Measurements from ENCODE around the gene MXD4.
"Not testable (repeated sequence)": the region's sequence is repeated elsewhere in the genome, so short reads cannot be mapped to it uniquely, and the experiment has no call there.

Gene MXD4

GRCh38 chr4:2222838-2223237 is 39.1 kb downstream of the MXD4 start:
- H3K4me3 ChIP-seq (ENCODE audit: low read depth in 1 of 2, low read length in 1 of 2) = no peak overlapping the region
- H3K27ac ChIP-seq = no peak overlapping the region
- H3K4me1 ChIP-seq (ENCODE audit: control insufficient read depth in 1 of 2, insufficient read depth in 1 of 2, low read depth in 1 of 2, low read length in 1 of 2) = no peaks in the 10 kb centered on the region
- peaks cover 27% of the 10 kb centered on the region for H3K36me3 ChIP-seq
- no peaks in the 10 kb centered on the region for H3K9me3 ChIP-seq
- no peak for TF ChIP-seq CTCF (IDR thresholded peaks at IDR 0.05)
- H3K27me3 ChIP-seq = no peaks in the 10 kb centered on the region

- not testable (repeated sequence) for H3K4me1 ChIP-seq (ENCODE audit: control insufficient read depth in 1 of 2, insufficient read depth in 1 of 2, low read depth in 1 of 2, low read length in 1 of 2); H3K9me3 ChIP-seq; H3K4me3 ChIP-seq (ENCODE audit: low read depth in 1 of 2, low read length in 1 of 2); H3K27ac ChIP-seq; H3K27me3 ChIP-seq
- H3K36me3 ChIP-seq = peaks cover 18% of the 10 kb centered on the region
Measured at GRCh38 chr4:2221378-2221777, 40.5 kb downstream of the MXD4 start.

GRCh38 chr4:2220016-2220630 is 41.8 kb downstream of the MXD4 start:
- H3K4me3 ChIP-seq (ENCODE audit: low read depth in 1 of 2, low read length in 1 of 2) = no peak overlapping the region
- H3K36me3 ChIP-seq = peaks cover 11% of the 10 kb centered on the region
- no peak overlapping the region for H3K27ac ChIP-seq

GRCh38 chr4:2219233-2219760 is 42.6 kb downstream of the MXD4 start:
- no peaks in the 10 kb centered on the region for H3K27me3 ChIP-seq
- H3K4me3 ChIP-seq (ENCODE audit: low read depth in 1 of 2, low read length in 1 of 2) = no peak overlapping the region
- no peaks in the 10 kb centered on the region for H3K9me3 ChIP-seq
- H3K4me1 ChIP-seq (ENCODE audit: control insufficient read depth in 1 of 2, insufficient read depth in 1 of 2, low read depth in 1 of 2, low read length in 1 of 2) = no peaks in the 10 kb centered on the region
- no peak overlapping the region for H3K27ac ChIP-seq
- H3K36me3 ChIP-seq = peaks cover 11% of the 10 kb centered on the region
- no peak for TF ChIP-seq CTCF (IDR thresholded peaks at IDR 0.05)

More at GRCh38 chr4:2220016-2220630, 41.8 kb downstream of the MXD4 start:
- Histone ChIP-seq H3K9me3 (no peaks in the 10 kb centered on the region), H3K27me3 (no peaks in the 10 kb centered on the region), H3K4me1 (ENCODE audit: control insufficient read depth in 1 of 2, insufficient read depth in 1 of 2, low read depth in 1 of 2, low read length in 1 of 2) (no peaks in the 10 kb centered on the region)
- peak; percentile 71 for TF ChIP-seq CTCF (IDR thresholded peaks at IDR 0.05)

- Histone ChIP-seq H3K27me3 (no peaks in the 10 kb centered on the region), H3K4me1 (ENCODE audit: control insufficient read depth in 1 of 2, insufficient read depth in 1 of 2, low read depth in 1 of 2, low read length in 1 of 2) (no peaks in the 10 kb centered on the region), H3K4me3 (ENCODE audit: low read depth in 1 of 2, low read length in 1 of 2) (no peak overlapping the region), H3K9me3 (no peaks in the 10 kb centered on the region), H3K36me3 (peaks cover 8% of the 10 kb centered on the region), H3K27ac (no peak overlapping the region)
- no peak for TF ChIP-seq CTCF (IDR thresholded peaks at IDR 0.05)
Measured at GRCh38 chr4:2218436-2218835, 43.5 kb downstream of the MXD4 start.

GRCh38 chr4:2217726-2218125 is 44.2 kb downstream of the MXD4 start:
- no peak overlapping the region for H3K4me3 ChIP-seq (ENCODE audit: low read depth in 1 of 2, low read length in 1 of 2)
- H3K36me3 ChIP-seq = peaks cover under 1% of the 10 kb centered on the region
- no peaks in the 10 kb centered on the region for H3K27me3 ChIP-seq
- H3K9me3 ChIP-seq = no peaks in the 10 kb centered on the region
- H3K4me1 ChIP-seq (ENCODE audit: control insufficient read depth in 1 of 2, insufficient read depth in 1 of 2, low read depth in 1 of 2, low read length in 1 of 2) = no peaks in the 10 kb centered on the region
- H3K27ac ChIP-seq = no peak overlapping the region
- TF ChIP-seq CTCF (IDR thresholded peaks at IDR 0.05) = no peak

All from neutrophil (primary cell).